Measurements from ENCODE around the gene NUDC.

DNA sequence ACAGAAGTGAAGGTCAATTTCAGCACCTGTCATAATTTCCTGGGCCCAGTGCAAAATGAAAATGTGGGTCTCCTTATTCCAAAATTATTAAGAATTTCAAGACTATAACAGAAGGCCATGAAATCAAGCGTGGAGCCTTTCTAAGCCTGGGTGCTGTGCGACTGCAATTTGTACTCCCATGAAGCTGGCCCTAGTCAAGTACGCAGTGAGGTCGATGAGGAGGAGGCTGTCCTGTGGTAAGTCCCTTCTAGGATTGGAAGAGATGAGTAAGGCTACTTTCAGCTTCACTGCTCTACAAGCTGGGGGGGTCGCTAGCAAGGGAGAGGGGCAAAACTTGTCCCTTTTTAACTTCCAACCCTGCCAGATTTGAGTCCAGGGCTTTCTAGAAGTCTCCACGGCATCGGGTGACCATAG, 410 bp upstream of the NUDC start:
- TF ChIP-seq, protein P1, sequence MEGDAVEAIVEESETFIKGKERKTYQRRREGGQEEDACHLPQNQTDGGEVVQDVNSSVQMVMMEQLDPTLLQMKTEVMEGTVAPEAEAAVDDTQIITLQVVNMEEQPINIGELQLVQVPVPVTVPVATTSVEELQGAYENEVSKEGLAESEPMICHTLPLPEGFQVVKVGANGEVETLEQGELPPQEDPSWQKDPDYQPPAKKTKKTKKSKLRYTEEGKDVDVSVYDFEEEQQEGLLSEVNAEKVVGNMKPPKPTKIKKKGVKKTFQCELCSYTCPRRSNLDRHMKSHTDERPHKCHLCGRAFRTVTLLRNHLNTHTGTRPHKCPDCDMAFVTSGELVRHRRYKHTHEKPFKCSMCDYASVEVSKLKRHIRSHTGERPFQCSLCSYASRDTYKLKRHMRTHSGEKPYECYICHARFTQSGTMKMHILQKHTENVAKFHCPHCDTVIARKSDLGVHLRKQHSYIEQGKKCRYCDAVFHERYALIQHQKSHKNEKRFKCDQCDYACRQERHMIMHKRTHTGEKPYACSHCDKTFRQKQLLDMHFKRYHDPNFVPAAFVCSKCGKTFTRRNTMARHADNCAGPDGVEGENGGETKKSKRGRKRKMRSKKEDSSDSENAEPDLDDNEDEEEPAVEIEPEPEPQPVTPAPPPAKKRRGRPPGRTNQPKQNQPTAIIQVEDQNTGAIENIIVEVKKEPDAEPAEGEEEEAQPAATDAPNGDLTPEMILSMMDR (IDR thresholded peaks at IDR 0.05): no peak
- no peak for TF ChIP-seq POLR2A (IDR thresholded peaks at IDR 0.05)

Data from uterus (tissue), 2 donors.